Mammary epithelial cell (primary cell): Measurements from ENCODE around the gene APLF.
"Not testable (repeated sequence)": the region's sequence is repeated elsewhere in the genome, so short reads cannot be mapped to it uniquely, and the experiment has no call there.

Source experiments
- EZH2 ChIP-seq: IDR thresholded peaks from 2 replicates; pipeline ENCODE4 v1.6.1; 2012; ENCODE audit warnings: low read length, inconsistent platforms, borderline replicate concordance
- TF ChIP-seq, protein P1 (sequence below), 2 donors: IDR thresholded peaks in 1 of 2; conservative IDR thresholded peaks in 1 of 2; 2 replicates each; pipeline ENCODE4 v1.5.1; 2011 to 2012; ENCODE audit warnings: inconsistent platforms in 2 of 2, low read length in 2 of 2, mild to moderate bottlenecking in 2 of 2, control low read depth in 1 of 2, low read depth in 1 of 2; ENCODE audit not compliant: insufficient read depth in 1 of 2; ENCODE audit errors: extremely low read depth in 1 of 2

DNA sequence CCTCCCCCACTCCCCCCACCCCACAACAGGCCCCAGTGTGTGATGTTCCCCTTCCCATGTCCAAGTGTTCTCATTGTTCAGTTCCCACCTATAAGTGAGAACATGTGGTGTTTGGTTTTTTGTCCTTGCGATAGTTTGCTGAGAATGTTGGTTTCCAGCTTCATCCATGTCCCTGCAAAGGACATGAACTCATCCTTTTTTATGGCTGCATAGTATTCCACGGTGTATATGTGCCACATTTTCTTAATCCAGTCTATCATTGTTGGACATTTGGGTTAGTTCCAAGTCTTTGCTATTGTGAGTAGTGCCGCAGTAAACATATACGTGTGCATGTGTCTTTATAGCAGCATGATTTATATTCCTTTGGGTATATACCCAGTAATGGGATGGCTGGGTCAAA, 103.0 kb downstream of the APLF start:
- TF ChIP-seq, protein P1, sequence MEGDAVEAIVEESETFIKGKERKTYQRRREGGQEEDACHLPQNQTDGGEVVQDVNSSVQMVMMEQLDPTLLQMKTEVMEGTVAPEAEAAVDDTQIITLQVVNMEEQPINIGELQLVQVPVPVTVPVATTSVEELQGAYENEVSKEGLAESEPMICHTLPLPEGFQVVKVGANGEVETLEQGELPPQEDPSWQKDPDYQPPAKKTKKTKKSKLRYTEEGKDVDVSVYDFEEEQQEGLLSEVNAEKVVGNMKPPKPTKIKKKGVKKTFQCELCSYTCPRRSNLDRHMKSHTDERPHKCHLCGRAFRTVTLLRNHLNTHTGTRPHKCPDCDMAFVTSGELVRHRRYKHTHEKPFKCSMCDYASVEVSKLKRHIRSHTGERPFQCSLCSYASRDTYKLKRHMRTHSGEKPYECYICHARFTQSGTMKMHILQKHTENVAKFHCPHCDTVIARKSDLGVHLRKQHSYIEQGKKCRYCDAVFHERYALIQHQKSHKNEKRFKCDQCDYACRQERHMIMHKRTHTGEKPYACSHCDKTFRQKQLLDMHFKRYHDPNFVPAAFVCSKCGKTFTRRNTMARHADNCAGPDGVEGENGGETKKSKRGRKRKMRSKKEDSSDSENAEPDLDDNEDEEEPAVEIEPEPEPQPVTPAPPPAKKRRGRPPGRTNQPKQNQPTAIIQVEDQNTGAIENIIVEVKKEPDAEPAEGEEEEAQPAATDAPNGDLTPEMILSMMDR (conservative IDR thresholded peaks at IDR 0.05 in 1 of 2, IDR thresholded peaks at IDR 0.05 in 1 of 2; ENCODE audit: extremely low read depth in 1 of 2, insufficient read depth in 1 of 2, low read depth in 1 of 2, low read length in 2 of 2), result not testable (repeated sequence)
- not testable (repeated sequence) for TF ChIP-seq EZH2
